GM23338 (cell line): ENCODE measurements around the gene MTHFD1L.

Source experiments
- CREB1 ChIP-seq: fragments of 250-450 bp; sonication (Bioruptor Pico); IDR thresholded peaks from 2 replicates; pipeline ENCODE4 v1.5.0; 2020; ENCODE audit warnings: low read depth, mild to moderate bottlenecking, moderate library complexity
- EZH2 ChIP-seq: fragments of 200-600 bp; sonication (generic); IDR thresholded peaks from one replicate; pipeline ENCODE4 v1.8.0; 2017; ENCODE audit warnings: antibody characterized with exemption, mild to moderate bottlenecking, low read depth; ENCODE audit not compliant: unreplicated experiment
- JUNB ChIP-seq: IDR thresholded peaks from one replicate; pipeline ENCODE4 v1.6.1; 2016; ENCODE audit warnings: antibody characterized with exemption; ENCODE audit not compliant: unreplicated experiment
- POLR2AphosphoS5 ChIP-seq: IDR thresholded peaks from 2 replicates; pipeline ENCODE4 v1.6.1; 2016; ENCODE audit warnings: antibody characterized with exemption, low read depth
- TF ChIP-seq, protein P1 (sequence below): fragments of 250-450 bp; sonication (Bioruptor Pico); IDR thresholded peaks from 2 replicates; pipeline ENCODE4 v1.5.0; 2020; ENCODE audit warnings: mild to moderate bottlenecking, moderate library complexity
- TF ChIP-seq, protein P2 (sequence below), 2 experiments: fragments of 200-600 bp in 1 of 2; sonication (generic) in 1 of 2; conservative IDR thresholded peaks; 2 replicates each; pipeline versions ENCODE4 v1.5.1 to v1.6.1; 2016 to 2017; ENCODE audit warnings: antibody characterized with exemption in 2 of 2, low read depth in 2 of 2, mild to moderate bottlenecking in 2 of 2, moderate library complexity in 1 of 2

DNA sequence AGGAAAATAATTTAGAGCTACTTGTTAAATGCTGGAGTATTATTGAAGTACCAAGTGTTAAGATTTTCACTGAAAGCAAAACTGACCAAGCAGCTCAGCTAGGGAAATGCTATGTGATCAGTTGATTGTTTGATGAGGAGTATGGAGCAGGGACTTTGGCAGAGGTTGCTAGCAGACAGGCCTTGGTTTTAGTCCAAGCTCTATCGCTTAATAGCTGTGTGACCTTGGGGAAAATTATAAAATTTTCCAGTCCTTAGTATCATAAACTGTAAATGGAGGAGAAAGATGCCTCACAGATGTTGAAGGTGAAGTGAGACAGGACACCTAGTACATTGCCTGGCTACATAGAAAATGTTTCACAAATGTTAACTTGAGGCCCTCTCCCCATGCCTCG, 136.6 kb downstream of the MTHFD1L start:
- TF ChIP-seq, protein P1, sequence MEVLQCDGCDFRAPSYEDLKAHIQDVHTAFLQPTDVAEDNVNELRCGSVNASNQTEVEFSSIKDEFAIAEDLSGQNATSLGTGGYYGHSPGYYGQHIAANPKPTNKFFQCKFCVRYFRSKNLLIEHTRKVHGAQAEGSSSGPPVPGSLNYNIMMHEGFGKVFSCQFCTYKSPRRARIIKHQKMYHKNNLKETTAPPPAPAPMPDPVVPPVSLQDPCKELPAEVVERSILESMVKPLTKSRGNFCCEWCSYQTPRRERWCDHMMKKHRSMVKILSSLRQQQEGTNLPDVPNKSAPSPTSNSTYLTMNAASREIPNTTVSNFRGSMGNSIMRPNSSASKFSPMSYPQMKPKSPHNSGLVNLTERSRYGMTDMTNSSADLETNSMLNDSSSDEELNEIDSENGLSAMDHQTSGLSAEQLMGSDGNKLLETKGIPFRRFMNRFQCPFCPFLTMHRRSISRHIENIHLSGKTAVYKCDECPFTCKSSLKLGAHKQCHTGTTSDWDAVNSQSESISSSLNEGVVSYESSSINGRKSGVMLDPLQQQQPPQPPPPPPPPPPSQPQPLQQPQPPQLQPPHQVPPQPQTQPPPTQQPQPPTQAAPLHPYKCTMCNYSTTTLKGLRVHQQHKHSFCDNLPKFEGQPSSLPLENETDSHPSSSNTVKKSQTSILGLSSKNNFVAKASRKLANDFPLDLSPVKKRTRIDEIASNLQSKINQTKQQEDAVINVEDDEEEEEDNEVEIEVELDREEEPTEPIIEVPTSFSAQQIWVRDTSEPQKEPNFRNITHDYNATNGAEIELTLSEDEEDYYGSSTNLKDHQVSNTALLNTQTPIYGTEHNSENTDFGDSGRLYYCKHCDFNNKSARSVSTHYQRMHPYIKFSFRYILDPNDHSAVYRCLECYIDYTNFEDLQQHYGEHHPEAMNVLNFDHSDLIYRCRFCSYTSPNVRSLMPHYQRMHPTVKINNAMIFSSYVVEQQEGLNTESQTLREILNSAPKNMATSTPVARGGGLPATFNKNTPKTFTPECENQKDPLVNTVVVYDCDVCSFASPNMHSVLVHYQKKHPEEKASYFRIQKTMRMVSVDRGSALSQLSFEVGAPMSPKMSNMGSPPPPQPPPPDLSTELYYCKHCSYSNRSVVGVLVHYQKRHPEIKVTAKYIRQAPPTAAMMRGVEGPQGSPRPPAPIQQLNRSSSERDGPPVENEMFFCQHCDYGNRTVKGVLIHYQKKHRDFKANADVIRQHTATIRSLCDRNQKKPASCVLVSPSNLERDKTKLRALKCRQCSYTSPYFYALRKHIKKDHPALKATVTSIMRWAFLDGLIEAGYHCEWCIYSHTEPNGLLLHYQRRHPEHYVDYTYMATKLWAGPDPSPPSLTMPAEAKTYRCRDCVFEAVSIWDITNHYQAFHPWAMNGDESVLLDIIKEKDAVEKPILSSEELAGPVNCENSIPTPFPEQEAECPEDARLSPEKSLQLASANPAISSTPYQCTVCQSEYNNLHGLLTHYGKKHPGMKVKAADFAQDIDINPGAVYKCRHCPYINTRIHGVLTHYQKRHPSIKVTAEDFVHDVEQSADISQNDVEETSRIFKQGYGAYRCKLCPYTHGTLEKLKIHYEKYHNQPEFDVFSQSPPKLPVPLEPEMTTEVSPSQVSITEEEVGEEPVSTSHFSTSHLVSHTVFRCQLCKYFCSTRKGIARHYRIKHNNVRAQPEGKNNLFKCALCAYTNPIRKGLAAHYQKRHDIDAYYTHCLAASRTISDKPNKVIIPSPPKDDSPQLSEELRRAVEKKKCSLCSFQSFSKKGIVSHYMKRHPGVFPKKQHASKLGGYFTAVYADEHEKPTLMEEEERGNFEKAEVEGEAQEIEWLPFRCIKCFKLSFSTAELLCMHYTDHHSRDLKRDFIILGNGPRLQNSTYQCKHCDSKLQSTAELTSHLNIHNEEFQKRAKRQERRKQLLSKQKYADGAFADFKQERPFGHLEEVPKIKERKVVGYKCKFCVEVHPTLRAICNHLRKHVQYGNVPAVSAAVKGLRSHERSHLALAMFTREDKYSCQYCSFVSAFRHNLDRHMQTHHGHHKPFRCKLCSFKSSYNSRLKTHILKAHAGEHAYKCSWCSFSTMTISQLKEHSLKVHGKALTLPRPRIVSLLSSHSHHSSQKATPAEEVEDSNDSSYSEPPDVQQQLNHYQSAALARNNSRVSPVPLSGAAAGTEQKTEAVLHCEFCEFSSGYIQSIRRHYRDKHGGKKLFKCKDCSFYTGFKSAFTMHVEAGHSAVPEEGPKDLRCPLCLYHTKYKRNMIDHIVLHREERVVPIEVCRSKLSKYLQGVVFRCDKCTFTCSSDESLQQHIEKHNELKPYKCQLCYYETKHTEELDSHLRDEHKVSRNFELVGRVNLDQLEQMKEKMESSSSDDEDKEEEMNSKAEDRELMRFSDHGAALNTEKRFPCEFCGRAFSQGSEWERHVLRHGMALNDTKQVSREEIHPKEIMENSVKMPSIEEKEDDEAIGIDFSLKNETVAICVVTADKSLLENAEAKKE (CRISPR knock-in tag): no peak
- TF ChIP-seq JUNB (no peak), EZH2 (no peak), CREB1 (no peak), POLR2AphosphoS5 (no peak)
- TF ChIP-seq, protein P2, sequence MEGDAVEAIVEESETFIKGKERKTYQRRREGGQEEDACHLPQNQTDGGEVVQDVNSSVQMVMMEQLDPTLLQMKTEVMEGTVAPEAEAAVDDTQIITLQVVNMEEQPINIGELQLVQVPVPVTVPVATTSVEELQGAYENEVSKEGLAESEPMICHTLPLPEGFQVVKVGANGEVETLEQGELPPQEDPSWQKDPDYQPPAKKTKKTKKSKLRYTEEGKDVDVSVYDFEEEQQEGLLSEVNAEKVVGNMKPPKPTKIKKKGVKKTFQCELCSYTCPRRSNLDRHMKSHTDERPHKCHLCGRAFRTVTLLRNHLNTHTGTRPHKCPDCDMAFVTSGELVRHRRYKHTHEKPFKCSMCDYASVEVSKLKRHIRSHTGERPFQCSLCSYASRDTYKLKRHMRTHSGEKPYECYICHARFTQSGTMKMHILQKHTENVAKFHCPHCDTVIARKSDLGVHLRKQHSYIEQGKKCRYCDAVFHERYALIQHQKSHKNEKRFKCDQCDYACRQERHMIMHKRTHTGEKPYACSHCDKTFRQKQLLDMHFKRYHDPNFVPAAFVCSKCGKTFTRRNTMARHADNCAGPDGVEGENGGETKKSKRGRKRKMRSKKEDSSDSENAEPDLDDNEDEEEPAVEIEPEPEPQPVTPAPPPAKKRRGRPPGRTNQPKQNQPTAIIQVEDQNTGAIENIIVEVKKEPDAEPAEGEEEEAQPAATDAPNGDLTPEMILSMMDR (conservative IDR thresholded peaks at IDR 0.05; ENCODE audit: low read depth in 2 of 2): no peak
